Right lobe of liver (tissue), 6 donors: ENCODE data around the gene KLHL11. TPM values are rescaled to one million over a fixed set of nuclear protein-coding genes. Genes with fewer than 3 reads are reported as not detected.

Experiments
- ATAC-seq, 4 donors: fragments of 200-7000 bp; cut with Tn5 transposase; one replicate each; pipeline ENCODE4 v1.9.1; 2020; ENCODE audit warnings: mild to moderate bottlenecking in 4 of 4, moderate library complexity in 4 of 4
- DNase-seq, 3 donors: peaks; one replicate each; pipeline ENCODE4 v3.0.0-alpha.2; 2020
- H3K27ac ChIP-seq, 3 donors: fragments of 200-600 bp; one replicate each; pipeline ENCODE4 v1.8.0; 2022
- H3K27me3 ChIP-seq, 2 donors: fragments of 200-600 bp; one replicate each; pipeline ENCODE4 v1.8.0; 2022
- H3K36me3 ChIP-seq, 4 donors: fragments of 200-600 bp; sonication (generic) in 1 of 4; one replicate each; pipeline versions ENCODE4 v1.5.1 to v1.8.0; 2017 to 2022; ENCODE audit warnings: control low read depth in 1 of 4
- H3K4me1 ChIP-seq, 4 donors: fragments of 200-600 bp; sonication (generic) in 1 of 4; one replicate each; pipeline versions ENCODE4 v1.5.1 to v1.8.0; 2017 to 2022; ENCODE audit warnings: control low read depth in 1 of 4
- H3K4me3 ChIP-seq, 3 donors: fragments of 200-600 bp; one replicate each; pipeline ENCODE4 v1.8.0; 2022
- H3K9me3 ChIP-seq, 4 donors: fragments of 200-600 bp; sonication (generic) in 1 of 4; one replicate each; pipeline versions ENCODE4 v1.5.1 to v1.8.0; 2017 to 2022; ENCODE audit warnings: control low read depth in 1 of 4
- POLR2A ChIP-seq: fragments of 450-650 bp; IDR thresholded peaks from one replicate; pipeline ENCODE4 v1.6.1; 2017; ENCODE audit warnings: antibody characterized with exemption, mild to moderate bottlenecking
- WGBS: methylation state at CpG from one replicate; pipeline ENCODE4 v1.1.6; 2018; ENCODE audit warnings: low coverage, low lambda C conversion rate; ENCODE audit not compliant: insufficient coverage; ENCODE audit errors: missing lambda C conversion rate; 5-methylcytosine and 5-hydroxymethylcytosine counted together
- intact Hi-C, 2 donors: fragments of 100-400 bp; cut with DNase I; formaldehyde crosslinking; loops; one replicate each; pipeline versions ENCODE4 v1.11.2 to v1.14.1; 2022
- total RNA-seq, 6 experiments: library from RNA; depleted of rRNA in 2 of 6; stranded (reverse); fragments of >200 nt in 2 of 6; fragmentation: NEBNext Ultra II Directional in 3 of 6; extraction: Animal tissue kit (Norgen Biotek cat#: 25700) in 3 of 6; gene quantifications; one replicate each; pipeline versions ENCODE4 v1.1.0 to v1.2.4, GENCODE V29; 2016 to 2023
- TF ChIP-seq, protein P1 (sequence below), 4 donors: fragments of 200-600 bp in 3 of 4; fragments of 450-650 bp in 1 of 4; IDR thresholded peaks; one replicate each; pipeline versions ENCODE4 v1.5.1 to v1.8.0; 2016 to 2022; ENCODE audit warnings: antibody characterized with exemption in 4 of 4, mild to moderate bottlenecking in 2 of 4
- donor health status: DM: no; HTN: yes; CAD: no.
- donor health status: DM: no; HTN: no; CAD: no.
- donor health status: DM: no; HTN: no; CAD: no.
- donor health status: DM: no; HTN: yes; CAD: no.
- donor health status: DM: no; HTN: yes; CAD: no.

KLHL11 gene
- total RNA-seq, 6 experiments from 2014 or later: 2.9 to 7.0 (median 5.7) TPM

DNA sequence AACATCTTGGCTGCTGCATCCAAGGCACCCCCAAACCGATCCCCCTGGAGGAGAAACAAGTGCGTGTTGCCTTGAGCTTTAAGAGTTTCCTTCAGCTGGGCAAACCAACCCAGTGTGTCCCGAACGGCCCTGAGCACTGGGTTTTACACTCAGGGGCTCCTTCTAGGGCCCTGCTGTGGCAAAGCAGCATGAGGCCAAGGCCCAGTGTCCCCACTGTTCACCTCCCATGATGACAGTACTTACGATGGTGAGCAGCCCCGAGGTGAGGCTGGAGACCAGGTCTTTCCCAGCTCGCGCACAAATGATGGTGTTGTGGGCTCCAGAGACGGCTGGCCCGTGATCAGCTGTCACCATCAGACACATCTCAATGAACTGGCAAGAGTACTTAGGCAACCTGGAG is 6.6 kb upstream of the KLHL11 start:
- WGBS: 100% methylated on average over 7 of the region's 10 CpGs
- H3K9me3 ChIP-seq: no peaks in the 10 kb centered on the region
- H3K4me3 ChIP-seq: no peak overlapping the region
- ATAC-seq (no peak), DNase-seq (no peak)
- peaks cover 0 to 47% (median 24%) of the 10 kb centered on the region in 4 donors for H3K4me1 ChIP-seq
- intact Hi-C loops: no loop called here
- H3K27ac ChIP-seq: no peak overlapping the region
- TF ChIP-seq, protein P1, sequence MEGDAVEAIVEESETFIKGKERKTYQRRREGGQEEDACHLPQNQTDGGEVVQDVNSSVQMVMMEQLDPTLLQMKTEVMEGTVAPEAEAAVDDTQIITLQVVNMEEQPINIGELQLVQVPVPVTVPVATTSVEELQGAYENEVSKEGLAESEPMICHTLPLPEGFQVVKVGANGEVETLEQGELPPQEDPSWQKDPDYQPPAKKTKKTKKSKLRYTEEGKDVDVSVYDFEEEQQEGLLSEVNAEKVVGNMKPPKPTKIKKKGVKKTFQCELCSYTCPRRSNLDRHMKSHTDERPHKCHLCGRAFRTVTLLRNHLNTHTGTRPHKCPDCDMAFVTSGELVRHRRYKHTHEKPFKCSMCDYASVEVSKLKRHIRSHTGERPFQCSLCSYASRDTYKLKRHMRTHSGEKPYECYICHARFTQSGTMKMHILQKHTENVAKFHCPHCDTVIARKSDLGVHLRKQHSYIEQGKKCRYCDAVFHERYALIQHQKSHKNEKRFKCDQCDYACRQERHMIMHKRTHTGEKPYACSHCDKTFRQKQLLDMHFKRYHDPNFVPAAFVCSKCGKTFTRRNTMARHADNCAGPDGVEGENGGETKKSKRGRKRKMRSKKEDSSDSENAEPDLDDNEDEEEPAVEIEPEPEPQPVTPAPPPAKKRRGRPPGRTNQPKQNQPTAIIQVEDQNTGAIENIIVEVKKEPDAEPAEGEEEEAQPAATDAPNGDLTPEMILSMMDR (IDR thresholded peaks at IDR 0.05): no peak
- TF ChIP-seq POLR2A: no peak
- peaks cover 0 to 19% (median 3%) of the 10 kb centered on the region in 4 donors for H3K36me3 ChIP-seq
- no peaks in the 10 kb centered on the region for H3K27me3 ChIP-seq

DNA sequence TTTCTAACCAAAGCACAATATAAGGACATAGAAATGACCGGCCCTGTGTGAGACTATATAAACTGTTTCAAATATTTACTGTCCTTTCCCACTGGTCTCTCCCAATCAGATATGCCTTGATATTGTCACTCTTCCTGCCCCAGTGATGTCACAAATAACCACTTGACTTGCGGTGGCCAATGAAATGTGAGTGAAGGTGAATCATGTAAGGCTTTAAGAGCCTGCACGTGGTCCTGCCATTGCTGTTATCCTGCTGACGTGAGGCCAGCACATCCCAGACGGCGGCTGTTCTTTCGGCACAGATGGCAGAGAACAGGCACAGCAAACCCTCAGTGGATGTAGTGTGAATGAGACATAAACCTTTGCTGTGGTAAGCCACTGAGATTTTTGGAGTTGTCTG is 5.4 kb upstream of the KLHL11 start:
- Histone ChIP-seq H3K27me3 (no peaks in the 10 kb centered on the region), H3K9me3 (no peaks in the 10 kb centered on the region), H3K4me3 (no peak overlapping the region), H3K4me1 (peaks cover 0 to 49% (median 24%) of the 10 kb centered on the region in 4 donors), H3K36me3 (peaks cover 0 to 19% (median 3%) of the 10 kb centered on the region in 4 donors), H3K27ac (peak overlapping the region in 2 of 3 donors; percentile 49 to 66)
- TF ChIP-seq, protein P1 (IDR thresholded peaks at IDR 0.05): no peak
- TF ChIP-seq POLR2A: no peak
- intact Hi-C loops: no loop called here
- 22% methylated on average over 1 of the region's 7 CpGs for WGBS
- DNase-seq (no peak), ATAC-seq (peak in 1 of 4 donors; percentile 11)

DNA sequence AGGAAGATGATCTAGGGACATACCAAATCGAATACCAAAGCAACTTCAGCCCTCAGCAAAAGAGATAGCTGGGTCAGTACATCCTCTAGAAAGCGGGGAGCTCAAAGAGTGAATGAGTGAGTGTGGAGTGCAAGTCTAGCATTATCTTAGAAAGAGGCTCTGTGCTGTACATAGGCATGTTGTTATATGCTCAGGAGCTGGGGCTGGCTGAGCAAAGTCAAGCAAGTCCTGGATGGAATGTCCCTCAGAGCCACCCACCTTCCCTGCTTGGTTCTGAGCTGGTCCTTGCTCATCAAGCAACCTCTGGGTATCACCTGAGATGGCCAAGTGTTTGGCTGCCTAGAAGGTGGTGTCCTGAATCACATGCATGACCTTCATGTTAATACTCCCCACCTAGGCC is 4.9 kb upstream of the KLHL11 start:
- intact Hi-C loops: no loop called here
- TF ChIP-seq, protein P1 (IDR thresholded peaks at IDR 0.05): no peak
- TF ChIP-seq POLR2A: no peak
- Histone ChIP-seq H3K27ac (peak overlapping the region in 2 of 3 donors; percentile 49 to 66), H3K36me3 (peaks cover 0 to 19% (median 3%) of the 10 kb centered on the region in 4 donors), H3K4me1 (peaks cover 0 to 51% (median 24%) of the 10 kb centered on the region in 4 donors), H3K4me3 (no peak overlapping the region), H3K9me3 (no peaks in the 10 kb centered on the region), H3K27me3 (no peaks in the 10 kb centered on the region)
- 67% methylated on average over 2 of the region's 2 CpGs for WGBS
- DNase-seq: no peak
- no peak for ATAC-seq

DNA sequence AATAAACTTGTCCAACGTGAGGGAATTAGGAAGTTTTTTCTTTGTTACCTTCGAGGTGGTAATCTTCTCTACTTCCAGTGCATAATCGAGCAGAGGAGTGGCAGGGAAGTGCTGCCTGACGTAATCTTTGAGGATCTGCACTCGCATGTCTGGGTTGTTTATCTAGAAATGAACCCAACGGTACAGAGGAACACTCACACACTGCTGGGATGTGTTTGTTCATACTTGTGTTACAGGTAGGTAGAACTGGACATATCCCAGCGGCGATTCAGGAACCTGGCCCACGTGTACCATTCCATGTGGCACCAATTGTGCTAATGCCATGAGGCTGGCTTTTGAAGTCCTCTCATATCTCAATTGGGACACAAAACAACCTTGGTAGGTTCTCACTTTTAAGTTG is 4.2 kb upstream of the KLHL11 start:
- Histone ChIP-seq H3K27me3 (no peaks in the 10 kb centered on the region), H3K9me3 (no peaks in the 10 kb centered on the region), H3K36me3 (peaks cover 0 to 19% (median 3%) of the 10 kb centered on the region in 4 donors), H3K27ac (peak overlapping the region; percentile 22 to 66 (median 49)), H3K4me1 (peaks cover 0 to 49% (median 23%) of the 10 kb centered on the region in 4 donors), H3K4me3 (no peak overlapping the region)
- ATAC-seq (peak; percentile 46 to 65 (median 48)), DNase-seq (peak in 2 of 3 donors; percentile 68 to 73)
- TF ChIP-seq, protein P1 (IDR thresholded peaks at IDR 0.05): no peak
- TF ChIP-seq POLR2A: no peak
- WGBS: 21% methylated on average over 6 of the region's 9 CpGs
- intact Hi-C loops: no loop called here
